ENCODE results near the gene PIGU. TPM values are rescaled to one million over a fixed set of nuclear protein-coding genes. Genes with fewer than 3 reads are reported as not detected.

PIGU gene
- total RNA-seq, 4 donors from 2014 or later: 10.2 to 16.8 (median 14.2) TPM

DNA sequence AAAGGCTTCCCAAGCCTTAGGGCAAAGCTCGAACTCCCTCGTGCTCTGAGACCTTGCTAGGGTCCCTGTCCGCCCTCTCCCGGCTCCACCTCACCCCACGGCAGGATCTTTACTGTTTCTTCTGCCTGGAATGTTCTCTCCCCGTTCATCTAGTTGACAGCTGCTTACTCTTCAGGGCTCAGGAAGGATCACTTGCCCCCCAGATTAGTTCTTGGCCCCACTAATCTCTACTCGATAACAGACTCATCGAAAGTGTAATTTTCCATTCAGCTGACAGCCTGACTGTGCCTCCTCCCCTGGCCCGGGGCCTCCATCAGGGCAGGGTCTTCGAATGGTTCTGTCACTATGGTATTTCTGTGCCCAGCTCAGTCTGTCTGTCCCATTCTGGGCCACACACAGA is 115.2 kb downstream of the PIGU start:
- ATAC-seq (ENCODE audit: low FRiP score) (no peak), DNase-seq (ENCODE audit: low spot score) (no peak)
- TF ChIP-seq, protein P1, sequence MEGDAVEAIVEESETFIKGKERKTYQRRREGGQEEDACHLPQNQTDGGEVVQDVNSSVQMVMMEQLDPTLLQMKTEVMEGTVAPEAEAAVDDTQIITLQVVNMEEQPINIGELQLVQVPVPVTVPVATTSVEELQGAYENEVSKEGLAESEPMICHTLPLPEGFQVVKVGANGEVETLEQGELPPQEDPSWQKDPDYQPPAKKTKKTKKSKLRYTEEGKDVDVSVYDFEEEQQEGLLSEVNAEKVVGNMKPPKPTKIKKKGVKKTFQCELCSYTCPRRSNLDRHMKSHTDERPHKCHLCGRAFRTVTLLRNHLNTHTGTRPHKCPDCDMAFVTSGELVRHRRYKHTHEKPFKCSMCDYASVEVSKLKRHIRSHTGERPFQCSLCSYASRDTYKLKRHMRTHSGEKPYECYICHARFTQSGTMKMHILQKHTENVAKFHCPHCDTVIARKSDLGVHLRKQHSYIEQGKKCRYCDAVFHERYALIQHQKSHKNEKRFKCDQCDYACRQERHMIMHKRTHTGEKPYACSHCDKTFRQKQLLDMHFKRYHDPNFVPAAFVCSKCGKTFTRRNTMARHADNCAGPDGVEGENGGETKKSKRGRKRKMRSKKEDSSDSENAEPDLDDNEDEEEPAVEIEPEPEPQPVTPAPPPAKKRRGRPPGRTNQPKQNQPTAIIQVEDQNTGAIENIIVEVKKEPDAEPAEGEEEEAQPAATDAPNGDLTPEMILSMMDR (IDR thresholded peaks at IDR 0.05): no peak

DNA sequence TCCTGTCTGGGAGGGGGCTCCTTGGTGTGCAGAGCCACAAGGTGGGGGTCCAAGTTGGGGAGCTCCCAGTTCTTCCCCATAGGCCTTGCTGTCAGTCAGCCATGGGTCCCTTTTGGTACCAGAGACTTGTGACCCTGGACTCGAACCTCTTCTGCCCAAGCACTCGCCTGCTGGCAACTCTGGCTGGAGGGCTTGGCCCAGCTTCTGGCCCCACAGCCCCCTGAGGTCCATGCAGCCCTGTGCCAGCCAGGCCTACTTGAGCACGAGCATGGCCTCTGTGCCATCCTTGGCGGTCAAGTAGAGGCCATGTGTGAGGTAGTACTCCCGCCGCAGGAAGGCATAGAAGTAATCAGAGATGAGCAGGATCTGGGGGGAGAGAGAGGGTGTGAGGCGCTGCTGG is 116.3 kb downstream of the PIGU start:
- TF ChIP-seq, protein P1 (IDR thresholded peaks at IDR 0.05): no peak
- DNase-seq (ENCODE audit: low spot score) (no peak), ATAC-seq (ENCODE audit: low FRiP score) (no peak)

DNA sequence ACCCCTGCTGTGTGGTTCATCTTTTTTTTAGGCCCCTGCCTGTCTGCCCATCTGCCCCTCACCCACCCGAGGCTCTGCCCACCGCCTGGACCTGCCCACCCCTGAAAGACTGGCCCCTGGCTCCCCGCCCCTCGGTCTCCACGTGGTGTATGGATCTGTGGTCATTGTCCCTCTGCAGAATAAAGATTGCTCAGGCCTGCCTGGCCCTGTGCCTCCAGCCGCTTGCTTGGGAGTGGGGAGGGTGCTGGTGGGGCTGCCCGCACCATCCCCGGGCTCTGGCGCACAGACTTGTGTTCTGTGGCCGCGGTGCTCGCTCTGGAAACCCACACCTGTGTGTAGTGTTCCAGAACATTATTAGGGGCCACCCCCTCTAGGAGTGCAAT is 116.8 kb downstream of the PIGU start:
- no peak for ATAC-seq (ENCODE audit: low FRiP score)

DNA sequence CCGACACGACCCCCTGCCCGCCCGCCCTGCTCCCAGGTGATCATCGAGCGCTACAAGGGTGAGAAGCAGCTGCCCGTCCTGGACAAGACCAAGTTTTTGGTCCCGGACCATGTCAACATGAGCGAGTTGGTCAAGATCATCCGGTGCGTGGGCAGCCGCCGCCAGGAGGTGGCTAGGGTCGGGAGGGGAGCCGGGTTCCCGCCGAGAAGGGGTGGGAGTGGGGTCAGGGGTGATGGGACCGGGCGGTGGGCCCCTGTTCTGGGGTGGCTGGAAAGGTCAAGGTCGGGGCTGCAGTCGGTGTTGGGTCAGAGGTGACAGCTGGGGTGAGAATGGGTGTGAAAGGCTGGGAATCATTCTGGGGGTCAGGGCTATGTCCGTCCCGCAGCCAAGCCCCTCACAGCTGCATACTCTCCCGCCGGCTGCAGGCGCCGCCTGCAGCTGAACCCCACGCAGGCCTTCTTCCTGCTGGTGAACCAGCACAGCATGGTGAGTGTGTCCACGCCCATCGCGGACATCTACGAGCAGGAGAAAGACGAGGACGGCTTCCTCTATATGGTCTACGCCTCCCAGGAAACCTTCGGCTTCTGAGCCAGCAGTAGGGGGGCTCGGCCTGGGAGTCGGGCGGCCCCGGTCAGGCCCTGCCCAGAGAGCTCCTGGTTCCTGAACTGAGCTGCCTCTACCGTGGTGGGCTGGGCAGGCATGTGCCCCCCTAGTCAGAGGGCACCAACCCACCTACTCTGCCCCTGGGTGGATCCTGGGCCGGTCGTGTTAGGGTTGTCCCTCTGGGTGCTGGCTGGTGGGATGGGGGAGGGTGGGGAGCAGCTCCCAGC is 117.4 kb downstream of the PIGU start:
- no peak for DNase-seq (ENCODE audit: low spot score)
- peak; percentile 11 for ATAC-seq (ENCODE audit: low FRiP score)
- TF ChIP-seq, protein P1 (IDR thresholded peaks at IDR 0.05): no peak

More for the DNA sequence above, 116.8 kb downstream of the PIGU start:
- TF ChIP-seq, protein P1 (IDR thresholded peaks at IDR 0.05): no peak
- DNase-seq (ENCODE audit: low spot score): no peak

DNA sequence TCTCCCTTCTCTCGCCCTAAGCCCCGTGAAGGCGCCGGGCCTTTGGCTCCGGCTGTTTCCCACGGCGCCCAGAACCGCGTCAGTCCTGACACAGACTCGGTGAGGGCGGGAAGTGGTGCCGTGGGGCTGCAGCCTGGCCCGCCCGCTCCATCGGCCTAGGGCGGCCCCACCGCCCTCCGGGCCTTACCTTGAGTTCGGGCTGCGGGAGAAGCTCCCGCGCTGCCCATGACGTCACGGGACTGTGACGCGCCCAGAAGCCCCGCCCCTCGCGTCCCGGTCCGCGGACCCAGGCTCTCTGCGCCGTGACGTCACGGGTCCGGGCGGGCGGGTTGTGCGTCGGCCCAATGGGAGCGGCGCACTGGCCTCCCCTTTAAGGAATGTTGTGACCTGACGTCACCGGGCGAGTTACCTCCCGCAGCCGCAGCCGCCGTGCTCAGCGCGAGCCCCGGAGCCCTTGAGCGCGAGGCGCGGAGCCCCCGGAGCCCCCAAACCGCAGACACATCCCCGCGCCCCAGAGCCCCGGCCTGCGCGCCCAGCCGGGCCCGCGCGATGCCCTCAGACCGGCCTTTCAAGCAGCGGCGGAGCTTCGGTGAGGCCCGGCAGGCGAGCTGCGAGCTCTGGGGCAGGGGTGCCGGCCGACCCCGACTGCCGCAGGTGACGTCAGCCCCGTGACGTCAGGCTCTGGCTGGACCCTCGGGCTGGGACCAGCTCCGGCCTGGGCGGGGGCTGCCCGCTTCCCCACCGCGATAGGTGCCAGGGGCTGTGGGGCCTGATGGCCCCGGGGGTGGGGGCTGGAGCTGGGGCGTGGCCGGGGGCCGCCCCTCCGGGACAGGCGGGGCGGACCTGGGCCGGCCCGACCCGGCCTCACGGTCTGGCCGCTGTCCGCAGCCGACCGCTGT is 118.3 kb downstream of the PIGU start, which contains the start of gene MAP1LC3A:
MAP1LC3A (plus strand) TSS at position 399 of the 899 bp plus-strand sequence; CDS start at position 550, 151 bp downstream.
- TF ChIP-seq, protein P1 (IDR thresholded peaks at IDR 0.05): no peak
- ATAC-seq (ENCODE audit: low FRiP score) (peak; percentile 96), DNase-seq (ENCODE audit: low spot score) (peak; percentile 93)

DNA sequence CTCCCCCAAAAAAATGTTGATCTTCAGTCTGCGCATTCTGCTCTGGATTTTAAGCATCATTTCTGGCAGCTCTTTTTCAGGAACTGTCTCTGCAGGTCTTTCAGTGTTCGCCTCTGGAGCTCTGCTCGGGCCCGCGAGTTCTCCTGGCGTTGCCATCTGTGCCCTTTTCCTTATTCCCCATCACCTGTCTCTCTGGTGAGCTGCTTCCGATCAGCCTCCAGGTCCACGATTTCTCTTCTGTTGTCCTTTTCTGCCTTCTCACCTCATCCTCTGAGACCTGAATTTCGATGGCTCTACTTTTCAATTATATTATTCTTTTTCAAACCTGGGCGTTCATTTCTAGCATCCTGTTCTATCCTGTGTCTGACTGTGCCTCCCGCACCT is 119.0 kb downstream of the PIGU start:
- TF ChIP-seq, protein P1 (IDR thresholded peaks at IDR 0.05): no peak
- ATAC-seq (ENCODE audit: low FRiP score) (no peak), DNase-seq (ENCODE audit: low spot score) (no peak)

Data from omental fat pad (tissue), 4 donors.